Liver (tissue), 9 donors: ENCODE results near the gene DIPK1B. TPM values are rescaled to one million over a fixed set of nuclear protein-coding genes. Genes with fewer than 3 reads are reported as not detected.
A peak's percentile ranks its signal among the peaks of the same experiment; 100 is the strongest.

Experiments used
- DNase-seq: peaks from one replicate; pipeline ENCODE4 v3.0.0-alpha.2; 2017; ENCODE audit warnings: low spot score
- H3K27ac ChIP-seq, 2 donors: one replicate each; pipeline ENCODE4 v1.7.0; 2013; ENCODE audit warnings: inconsistent platforms in 2 of 2, low read length in 2 of 2, control low read depth in 1 of 2, low read depth in 1 of 2, mild to moderate bottlenecking in 1 of 2
- H3K27me3 ChIP-seq, 4 donors: one replicate each; pipeline versions ENCODE4 v1.6.1 to v1.7.0; 2013; ENCODE audit warnings: low read length in 3 of 4, inconsistent platforms in 1 of 4, mild to moderate bottlenecking in 1 of 4, moderate library complexity in 1 of 4; ENCODE audit not compliant: control insufficient read depth in 4 of 4, insufficient read depth in 4 of 4
- H3K36me3 ChIP-seq, 4 donors: one replicate each; pipeline versions ENCODE4 v1.6.1 to v1.7.0; 2013; ENCODE audit warnings: low read length in 3 of 4, mild to moderate bottlenecking in 3 of 4, low read depth in 1 of 4, moderate library complexity in 1 of 4; ENCODE audit not compliant: control insufficient read depth in 4 of 4, insufficient read depth in 3 of 4
- H3K4me1 ChIP-seq, 4 donors: one replicate each; pipeline versions ENCODE4 v1.6.1 to v1.7.0; 2013; ENCODE audit warnings: low read length in 3 of 4, mild to moderate bottlenecking in 3 of 4, moderate library complexity in 1 of 4; ENCODE audit not compliant: control insufficient read depth in 4 of 4, insufficient read depth in 4 of 4
- H3K4me3 ChIP-seq, 3 donors: one replicate each; pipeline versions ENCODE4 v1.6.1 to v1.7.0; 2013; ENCODE audit warnings: low read length in 3 of 3, control low read depth in 1 of 3, low read depth in 1 of 3, mild to moderate bottlenecking in 1 of 3
- H3K9ac ChIP-seq, 2 donors: one replicate each; pipeline ENCODE4 v1.7.0; 2013; ENCODE audit warnings: low read length in 2 of 2, mild to moderate bottlenecking in 2 of 2, moderate library complexity in 2 of 2, control low read depth in 1 of 2, low read depth in 1 of 2
- H3K9me3 ChIP-seq, 4 donors: one replicate each; pipeline versions ENCODE4 v1.6.1 to v1.7.0; 2013; ENCODE audit warnings: low read length in 3 of 4; ENCODE audit not compliant: control insufficient read depth in 4 of 4
- ATF3 ChIP-seq: IDR thresholded peaks from 2 replicates; pipeline ENCODE4 v1.6.1; 2016; ENCODE audit warnings: antibody characterized with exemption
- CTCF ChIP-seq: fragments of 150-350 bp; IDR thresholded peaks from 2 replicates; pipeline ENCODE4 v1.5.1; 2017; ENCODE audit warnings: improper control_type of control experiment, low read depth, low read length; ENCODE audit not compliant: missing input control
- EGR1 ChIP-seq, 2 donors: IDR thresholded peaks; 2 replicates each; pipeline ENCODE4 v1.6.1; 2016 to 2018; ENCODE audit warnings: antibody characterized with exemption in 2 of 2, low read depth in 2 of 2
- FOXA1 ChIP-seq: IDR thresholded peaks from 2 replicates; pipeline ENCODE4 v1.6.1; 2016; ENCODE audit warnings: antibody characterized with exemption
- FOXA2 ChIP-seq: IDR thresholded peaks from 2 replicates; pipeline ENCODE4 v1.6.1; 2016; ENCODE audit warnings: antibody characterized with exemption
- GABPA ChIP-seq, 2 donors: IDR thresholded peaks in 1 of 2; conservative IDR thresholded peaks in 1 of 2; 2 replicates each; pipeline ENCODE4 v1.6.1; 2016; ENCODE audit warnings: antibody characterized with exemption in 2 of 2, mild to moderate bottlenecking in 1 of 2, moderate library complexity in 1 of 2
- HNF4A ChIP-seq, 2 donors: conservative IDR thresholded peaks; 2 replicates each; pipeline ENCODE4 v1.6.1; 2016; ENCODE audit warnings: antibody characterized with exemption in 2 of 2, mild to moderate bottlenecking in 2 of 2
- HNF4G ChIP-seq: IDR thresholded peaks from 2 replicates; pipeline ENCODE4 v1.6.1; 2016; ENCODE audit warnings: antibody characterized with exemption
- JUND ChIP-seq, 2 donors: IDR thresholded peaks; 2 replicates each; pipeline ENCODE4 v1.6.1; 2016; ENCODE audit warnings: antibody characterized with exemption in 2 of 2
- MAX ChIP-seq: IDR thresholded peaks from 2 replicates; pipeline ENCODE4 v1.6.1; 2016; ENCODE audit warnings: antibody characterized with exemption
- NR2F2 ChIP-seq: IDR thresholded peaks from 2 replicates; pipeline ENCODE4 v1.6.1; 2016; ENCODE audit warnings: antibody characterized with exemption
- RAD21 ChIP-seq, 2 donors: IDR thresholded peaks; 2 replicates each; pipeline ENCODE4 v1.6.1; 2016; ENCODE audit warnings: antibody characterized with exemption in 2 of 2, mild to moderate bottlenecking in 2 of 2
- REST ChIP-seq: IDR thresholded peaks from 2 replicates; pipeline ENCODE4 v1.6.1; 2016; ENCODE audit warnings: antibody characterized with exemption, mild to moderate bottlenecking
- RXRA ChIP-seq, 2 donors: IDR thresholded peaks; 2 replicates each; pipeline ENCODE4 v1.6.1; 2017 to 2018; ENCODE audit warnings: antibody characterized with exemption in 2 of 2, mild to moderate bottlenecking in 1 of 2
- SP1 ChIP-seq: IDR thresholded peaks from 2 replicates; pipeline ENCODE4 v1.6.1; 2018; ENCODE audit warnings: antibody characterized with exemption, mild to moderate bottlenecking
- TAF1 ChIP-seq: conservative IDR thresholded peaks from 2 replicates; pipeline ENCODE4 v1.6.1; 2016; ENCODE audit warnings: antibody characterized with exemption, mild to moderate bottlenecking
- YY1 ChIP-seq: IDR thresholded peaks from 2 replicates; pipeline ENCODE4 v1.6.1; 2016; ENCODE audit warnings: antibody characterized with exemption, mild to moderate bottlenecking
- ZBTB33 ChIP-seq: IDR thresholded peaks from 2 replicates; pipeline ENCODE4 v1.6.1; 2016; ENCODE audit warnings: antibody characterized with exemption
- WGBS: extraction: QIAGEN DNeasy Blood & Tissue Kit; methylation state at CpG from one replicate; pipeline ENCODE4 v1.1.7; 2013; 5-methylcytosine and 5-hydroxymethylcytosine counted together
- polyA plus RNA-seq, 2 donors: library from polyadenylated mRNA; stranded (reverse) in 1 of 2; unstranded in 1 of 2; fragments of 200-250 nt in 1 of 2; fragments of >200 nt in 1 of 2; fragmentation: Nextera tagmentation in 1 of 2; extraction: Ambion mirVana in 1 of 2; gene quantifications; one replicate each; pipeline versions ENCODE4 v1.2.1 to v1.2.3, GENCODE V29; 2013 to 2015
- total RNA-seq, 2 donors: library from RNA; depleted of rRNA; stranded (reverse); fragments of >200 nt; gene quantifications; one replicate each; pipeline ENCODE4 v1.2.3, GENCODE V29; 2014
- donor health status: healthy.
- donor health status: healthy.
- donor health status: healthy.
- donor health status: healthy.
- donor health status: healthy.

DIPK1B gene
- total and polyA plus RNA-seq, 4 donors, result 2.3 to 19.7 (median 5.2) TPM

DNA sequence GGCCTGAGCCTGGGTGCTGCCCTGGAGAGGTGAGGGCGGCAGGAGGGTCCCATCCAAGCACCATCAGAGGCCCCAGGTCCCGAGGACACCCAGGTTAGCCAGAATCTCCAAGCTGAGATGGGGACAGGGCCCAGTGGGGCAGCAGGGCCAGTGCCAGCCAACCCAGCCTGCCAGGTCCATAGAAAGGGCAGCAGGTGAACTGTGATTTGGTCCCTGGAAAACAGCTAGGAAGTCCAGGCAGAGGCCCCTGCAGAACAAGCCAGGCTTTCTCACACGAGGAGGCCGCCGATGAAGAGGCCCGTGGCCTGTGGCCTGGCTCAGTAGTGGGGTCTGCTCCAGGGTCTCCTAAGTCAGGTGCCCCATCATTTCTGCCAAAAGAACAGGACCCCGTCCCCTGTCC, 27.2 kb upstream of the DIPK1B start (continued):
- TF ChIP-seq REST (no peak), NR2F2 (no peak), JUND (IDR thresholded peaks at IDR 0.05) (no peak), YY1 (no peak), GABPA (IDR thresholded peaks at IDR 0.05 in 1 of 2, conservative IDR thresholded peaks at IDR 0.05 in 1 of 2) (no peak), TAF1 (no peak)

- Histone ChIP-seq H3K9me3 (no peaks in the 10 kb centered on the region), H3K27ac (peak overlapping the region; percentile 89 to 92), H3K4me3 (peak overlapping the region; percentile 78 to 89 (median 84)), H3K36me3 (no peaks in the 10 kb centered on the region), H3K4me1 (peaks cover 51 to 81% (median 69%) of the 10 kb centered on the region in 4 donors), H3K9ac (peak overlapping the region; percentile 57 to 79), H3K27me3 (no peaks in the 10 kb centered on the region)
- no peak for DNase-seq
- TF ChIP-seq JUND (IDR thresholded peaks at IDR 0.05) (no peak), FOXA1 (no peak), FOXA2 (no peak), ATF3 (no peak), SP1 (peak; percentile 17), REST (no peak), CTCF (no peak), YY1 (no peak), MAX (no peak), HNF4A (conservative IDR thresholded peaks at IDR 0.05) (peak in 1 of 2 donors; percentile 22), TAF1 (no peak), RXRA (IDR thresholded peaks at IDR 0.05) (peak; percentile 11 to 27), NR2F2 (no peak), EGR1 (IDR thresholded peaks at IDR 0.05; ENCODE audit: low read depth in 2 of 2) (no peak), ZBTB33 (no peak), HNF4G (no peak), RAD21 (IDR thresholded peaks at IDR 0.05) (peak in 1 of 2 donors; percentile 5), GABPA (IDR thresholded peaks at IDR 0.05 in 1 of 2, conservative IDR thresholded peaks at IDR 0.05 in 1 of 2) (no peak)
- WGBS, result 24% methylated on average over 19 of the region's 19 CpGs
Observed at GRCh38 chr9:136685790-136686533, 26.4 kb upstream of the DIPK1B start.
